Raji (cell line): ENCODE measurements around the gene PPIL6.

Source experiments
- POLR2A ChIP-seq: IDR thresholded peaks from 2 replicates; pipeline ENCODE4 v1.6.1; 2011; ENCODE audit warnings: low read depth, low read length, control low read depth; ENCODE audit not compliant: insufficient read depth

PPIL6 gene

DNA sequence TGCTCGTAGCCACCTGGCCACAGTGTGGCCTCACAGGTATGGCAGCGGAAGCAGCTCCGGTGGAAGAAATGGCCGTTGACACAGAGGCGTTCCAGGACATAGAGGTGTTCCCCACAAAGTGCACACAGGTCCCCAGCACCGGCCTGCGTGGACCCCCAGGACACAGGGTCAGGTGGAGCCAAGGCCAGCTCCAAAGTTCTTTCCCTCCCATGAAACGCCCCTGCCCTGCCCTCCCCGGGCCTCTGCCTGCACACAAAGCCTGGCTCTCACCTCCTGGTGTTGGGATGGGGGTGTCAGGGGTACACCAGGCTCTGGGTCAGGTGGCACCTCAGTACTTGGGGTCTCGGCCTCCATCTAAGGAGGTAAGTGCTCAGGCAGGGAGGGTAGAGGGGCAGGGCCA lies 6.7 kb upstream of the PPIL6 start:
- TF ChIP-seq POLR2A = no peak

GRCh38 chr6:109446541-109446940 lies 6.1 kb upstream of the PPIL6 start:
- no peak for TF ChIP-seq POLR2A

- no peak for TF ChIP-seq POLR2A
These were observed 5.6 kb upstream of the PPIL6 start for GRCh38 chr6:109446072-109446471.

GRCh38 chr6:109445382-109445781 lies 5.0 kb upstream of the PPIL6 start:
- TF ChIP-seq POLR2A = no peak

GRCh38 chr6:109443425-109443950 lies 3.1 kb upstream of the PPIL6 start:
- TF ChIP-seq POLR2A = no peak

- no peak for TF ChIP-seq POLR2A
These were observed 2.0 kb upstream of the PPIL6 start for GRCh38 chr6:109442393-109442924.

DNA sequence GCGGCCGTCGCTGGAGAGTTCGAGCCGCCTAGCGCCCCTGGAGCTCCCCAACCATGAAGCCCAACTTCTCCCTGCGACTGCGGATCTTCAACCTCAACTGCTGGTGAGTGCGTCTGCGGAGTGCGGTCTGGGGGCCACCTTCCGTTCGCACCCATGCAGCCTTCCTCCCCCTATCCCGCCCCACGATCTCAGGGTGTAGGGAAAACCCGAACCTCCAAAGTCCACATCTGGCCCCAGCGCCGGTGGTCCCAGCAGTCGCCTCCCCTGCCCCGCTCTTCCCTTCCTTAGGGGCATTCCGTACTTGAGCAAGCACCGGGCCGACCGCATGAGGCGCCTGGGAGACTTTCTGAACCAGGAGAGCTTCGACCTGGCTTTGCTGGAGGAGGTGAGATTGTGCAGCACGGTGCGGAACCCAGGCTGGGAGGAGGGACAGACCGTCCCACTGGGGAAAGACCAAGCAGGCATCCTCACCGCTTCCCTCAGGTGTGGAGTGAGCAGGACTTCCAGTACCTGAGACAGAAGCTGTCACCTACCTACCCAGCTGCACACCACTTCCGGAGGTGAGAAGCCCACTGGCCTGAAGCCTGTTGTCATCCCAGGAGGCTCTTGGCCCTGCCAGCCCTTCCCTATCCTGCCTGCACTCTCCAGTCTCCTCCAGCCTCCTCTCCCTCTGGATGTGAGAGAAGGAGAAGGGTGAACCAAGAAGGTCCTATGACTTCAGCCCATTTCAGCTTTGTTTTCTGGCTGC lies 815 bp upstream of the PPIL6 start:
- TF ChIP-seq POLR2A = no peak

- TF ChIP-seq POLR2A = no peak
These were observed 4.4 kb downstream of the PPIL6 start for GRCh38 chr6:109436041-109436440.

- TF ChIP-seq POLR2A = no peak
These were observed 6.0 kb downstream of the PPIL6 start for GRCh38 chr6:109434456-109434855.

DNA sequence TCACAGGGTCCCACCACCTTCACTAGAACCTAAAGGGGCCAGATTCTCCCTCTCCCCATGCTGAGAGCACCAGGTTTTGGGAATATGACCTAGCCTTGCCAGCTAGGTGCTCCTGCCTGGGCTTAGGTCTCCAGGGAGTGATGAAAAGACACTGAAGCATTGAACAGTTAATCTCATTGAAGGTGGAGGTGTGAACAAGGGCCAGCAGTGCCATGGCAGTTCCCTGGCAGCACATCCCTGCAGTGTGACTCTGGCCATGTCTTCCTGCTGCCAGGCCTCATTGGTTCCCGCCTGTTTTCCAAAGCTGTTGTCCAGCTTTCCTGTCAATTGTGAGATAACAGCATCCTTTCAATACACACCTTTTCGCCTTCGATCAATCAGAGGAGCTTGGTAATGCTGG lies 10.9 kb downstream of the PPIL6 start:
- TF ChIP-seq POLR2A = no peak

DNA sequence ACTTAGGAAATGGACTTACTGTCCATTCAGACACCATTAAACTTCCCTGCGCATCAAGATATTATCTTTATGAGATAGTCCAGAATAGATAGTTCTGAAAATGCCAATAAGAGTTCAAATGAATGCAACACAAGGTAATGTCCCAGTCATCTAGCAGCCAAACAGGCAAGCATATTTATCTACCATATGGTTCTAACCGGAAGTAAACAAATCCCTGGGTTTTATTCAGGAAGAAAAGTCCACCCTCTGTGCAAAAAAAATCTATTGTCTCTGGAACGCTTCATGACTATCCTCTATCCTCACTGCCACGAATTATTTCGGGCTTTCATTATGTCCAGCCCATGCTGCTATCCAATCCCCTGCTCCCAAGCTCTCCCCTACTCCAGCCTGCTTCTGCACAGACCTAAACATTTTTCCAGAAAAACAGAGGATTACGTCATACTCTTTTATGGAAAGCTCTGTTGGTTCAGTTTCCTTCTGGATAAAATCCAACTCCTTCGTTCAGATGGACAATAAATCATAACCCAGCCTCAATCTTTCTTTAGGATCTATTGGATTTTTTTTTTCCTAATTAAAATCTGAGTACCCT lies 11.4 kb downstream of the PPIL6 start:
- no peak for TF ChIP-seq POLR2A

GRCh38 chr6:109424946-109425345 lies 15.5 kb downstream of the PPIL6 start:
- TF ChIP-seq POLR2A = no peak

DNA sequence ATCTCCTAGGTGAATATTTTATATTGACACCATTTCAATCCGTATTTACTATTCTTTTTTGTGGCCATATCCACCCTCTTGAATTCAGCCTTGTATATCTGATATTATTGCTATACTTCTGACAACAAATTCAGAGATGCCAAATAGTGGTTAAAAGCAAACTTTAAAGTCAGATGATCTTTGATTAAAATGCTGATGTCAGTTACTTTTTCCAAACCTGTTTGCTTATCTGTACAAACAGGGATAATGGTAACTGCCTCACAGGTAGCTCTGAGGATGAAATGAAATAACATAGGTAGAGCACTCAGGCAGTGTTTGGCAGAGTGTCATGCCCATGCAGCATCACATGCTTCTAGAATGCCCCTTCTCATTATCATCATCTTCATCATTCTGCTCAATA lies 19.2 kb downstream of the PPIL6 start:
- no peak for TF ChIP-seq POLR2A

GRCh38 chr6:109420751-109421150 lies 19.7 kb downstream of the PPIL6 start:
- no peak for TF ChIP-seq POLR2A

- TF ChIP-seq POLR2A = no peak
These were observed 22.8 kb downstream of the PPIL6 start for GRCh38 chr6:109417646-109418045.

DNA sequence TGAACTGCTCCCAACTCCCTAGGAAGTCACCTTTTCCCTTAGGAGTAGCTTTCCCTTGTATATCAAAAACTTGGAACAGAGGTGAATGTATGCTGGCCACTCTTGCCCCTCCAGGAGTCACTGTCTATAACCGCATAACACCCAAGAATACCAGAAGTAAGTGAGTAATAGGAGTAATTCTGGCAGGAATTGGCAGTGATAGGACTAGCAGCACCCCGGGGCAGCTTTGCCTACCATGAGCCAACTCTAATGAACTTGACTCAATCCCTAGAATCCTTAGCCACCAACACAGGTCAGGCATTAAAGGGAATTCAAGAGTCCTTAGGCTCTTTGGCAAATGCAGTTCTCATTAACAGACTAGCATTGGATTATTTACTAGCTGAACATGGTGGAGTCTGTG lies 29.4 kb downstream of the PPIL6 start:
- no peak for TF ChIP-seq POLR2A
